GM12873 (cell line): ENCODE results near the gene PLCH1.

Experiments used
- TF ChIP-seq, protein P1 (sequence below): IDR thresholded peaks from 2 replicates; pipeline ENCODE4 v1.5.1; 2012; ENCODE audit warnings: low read depth, mild to moderate bottlenecking, moderate library complexity, low read length, control low read depth; ENCODE audit not compliant: insufficient read depth; ENCODE audit errors: missing control alignments

PLCH1 gene

DNA sequence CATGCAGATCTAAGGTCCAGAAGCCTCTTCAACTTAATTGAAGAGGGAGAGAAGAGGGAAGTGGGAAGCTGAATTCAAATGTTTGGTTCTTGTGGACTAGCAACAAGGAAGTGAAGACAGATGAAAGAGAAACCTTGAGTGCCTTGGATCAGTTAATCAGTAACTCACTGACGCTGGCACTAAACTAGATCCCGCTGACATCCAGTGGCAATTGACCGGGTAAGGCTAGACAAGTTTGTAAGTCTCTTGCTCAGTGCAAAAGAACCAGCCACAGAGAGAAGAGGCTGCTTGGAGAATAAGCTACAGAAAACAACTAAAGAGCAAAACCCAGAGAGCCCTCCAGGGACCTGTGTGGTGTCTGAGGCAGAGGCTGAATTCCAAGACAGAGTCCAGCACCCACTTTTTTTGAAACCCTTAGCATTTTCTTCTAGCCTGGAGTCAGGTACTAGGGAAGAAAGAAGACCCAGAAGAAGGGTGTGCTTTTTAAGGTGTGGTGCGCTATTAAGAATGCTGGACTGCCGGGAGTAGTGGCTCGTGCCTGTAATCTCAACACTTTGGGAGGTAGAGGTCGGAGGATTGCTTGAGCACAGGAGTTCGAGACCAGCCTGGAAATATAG lies 6.9 kb downstream of the PLCH1 start:
- TF ChIP-seq, protein P1, sequence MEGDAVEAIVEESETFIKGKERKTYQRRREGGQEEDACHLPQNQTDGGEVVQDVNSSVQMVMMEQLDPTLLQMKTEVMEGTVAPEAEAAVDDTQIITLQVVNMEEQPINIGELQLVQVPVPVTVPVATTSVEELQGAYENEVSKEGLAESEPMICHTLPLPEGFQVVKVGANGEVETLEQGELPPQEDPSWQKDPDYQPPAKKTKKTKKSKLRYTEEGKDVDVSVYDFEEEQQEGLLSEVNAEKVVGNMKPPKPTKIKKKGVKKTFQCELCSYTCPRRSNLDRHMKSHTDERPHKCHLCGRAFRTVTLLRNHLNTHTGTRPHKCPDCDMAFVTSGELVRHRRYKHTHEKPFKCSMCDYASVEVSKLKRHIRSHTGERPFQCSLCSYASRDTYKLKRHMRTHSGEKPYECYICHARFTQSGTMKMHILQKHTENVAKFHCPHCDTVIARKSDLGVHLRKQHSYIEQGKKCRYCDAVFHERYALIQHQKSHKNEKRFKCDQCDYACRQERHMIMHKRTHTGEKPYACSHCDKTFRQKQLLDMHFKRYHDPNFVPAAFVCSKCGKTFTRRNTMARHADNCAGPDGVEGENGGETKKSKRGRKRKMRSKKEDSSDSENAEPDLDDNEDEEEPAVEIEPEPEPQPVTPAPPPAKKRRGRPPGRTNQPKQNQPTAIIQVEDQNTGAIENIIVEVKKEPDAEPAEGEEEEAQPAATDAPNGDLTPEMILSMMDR, result no peak

DNA sequence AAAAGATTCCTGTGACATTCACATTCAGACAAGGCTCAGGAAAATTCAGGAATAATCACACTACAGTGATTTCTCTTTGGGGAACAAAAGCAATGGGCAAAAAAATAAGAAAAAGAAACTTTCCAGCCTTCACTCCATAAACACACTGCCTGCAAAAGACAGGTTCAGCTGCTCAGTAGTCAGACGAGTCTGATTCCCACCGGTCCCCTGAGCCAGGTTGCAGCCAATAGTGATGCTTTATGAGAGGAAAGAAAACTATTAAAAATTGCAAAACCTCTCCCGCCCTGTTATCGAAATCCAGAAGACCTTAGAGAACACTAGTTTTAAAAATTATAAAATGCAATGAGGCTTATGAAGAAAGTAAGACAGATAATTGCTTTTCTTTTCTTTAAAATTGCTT lies 8.5 kb downstream of the PLCH1 start:
- TF ChIP-seq, protein P1, result no peak

DNA sequence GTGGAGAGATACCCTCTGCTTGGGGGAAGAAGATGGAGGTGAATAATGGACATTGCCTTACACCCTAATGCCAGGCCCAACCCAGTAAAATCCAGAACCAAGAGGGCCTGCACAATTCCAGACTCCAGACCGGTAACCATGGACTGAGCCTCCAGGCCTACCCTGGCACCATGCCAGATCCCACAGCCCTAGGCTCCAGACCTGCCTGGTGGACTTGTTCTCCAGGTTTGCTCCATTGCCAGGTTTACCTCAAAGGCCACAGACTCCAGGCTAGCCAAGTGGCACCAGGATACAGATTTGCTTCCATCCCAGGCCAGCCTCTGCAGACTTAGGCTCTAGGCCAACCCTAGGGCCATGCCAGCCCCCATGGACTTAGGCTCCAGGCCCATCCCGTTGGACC lies 14.0 kb downstream of the PLCH1 start:
- TF ChIP-seq, protein P1, result no peak

DNA sequence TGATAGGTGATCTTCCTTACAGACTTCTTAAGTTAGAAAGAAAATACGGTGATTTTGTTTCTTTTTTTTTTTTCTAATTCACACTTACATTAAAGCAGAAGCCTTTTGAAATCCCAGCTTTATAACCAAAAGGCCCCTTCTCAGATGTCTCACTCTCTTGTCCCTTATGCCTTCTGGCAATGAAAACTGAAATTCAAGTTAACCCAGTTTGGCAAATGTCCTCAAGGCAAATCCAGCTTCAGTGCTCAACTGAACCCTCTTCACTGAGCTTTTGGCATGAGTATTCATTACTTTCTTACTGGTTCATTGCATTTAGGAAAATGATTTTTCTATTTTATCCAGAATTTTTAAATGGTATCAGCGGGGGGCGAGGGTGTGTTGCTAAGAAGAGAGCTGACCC lies 17.0 kb downstream of the PLCH1 start:
- TF ChIP-seq, protein P1, result no peak

DNA sequence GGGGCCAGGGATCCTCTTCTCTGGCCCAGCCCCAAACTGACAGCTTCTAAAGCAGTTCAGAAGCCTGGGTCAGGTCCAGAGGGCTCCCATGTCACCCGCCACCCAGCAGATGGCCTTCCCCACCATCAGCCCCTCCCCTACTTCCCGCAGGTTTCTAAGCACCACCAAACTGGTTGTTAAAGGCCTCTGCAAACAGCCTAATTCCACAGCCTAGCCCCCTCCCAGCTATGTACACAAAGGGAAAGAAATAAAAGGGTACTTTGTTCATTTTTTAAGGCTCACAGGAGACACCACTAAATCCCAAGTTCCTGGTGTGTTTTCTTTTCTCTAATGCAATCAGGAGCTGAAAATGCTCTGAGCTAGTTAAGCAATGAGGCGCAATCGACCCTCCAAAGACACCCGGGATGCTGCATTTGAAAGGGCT lies 30.6 kb downstream of the PLCH1 start:
- TF ChIP-seq, protein P1, result no peak

DNA sequence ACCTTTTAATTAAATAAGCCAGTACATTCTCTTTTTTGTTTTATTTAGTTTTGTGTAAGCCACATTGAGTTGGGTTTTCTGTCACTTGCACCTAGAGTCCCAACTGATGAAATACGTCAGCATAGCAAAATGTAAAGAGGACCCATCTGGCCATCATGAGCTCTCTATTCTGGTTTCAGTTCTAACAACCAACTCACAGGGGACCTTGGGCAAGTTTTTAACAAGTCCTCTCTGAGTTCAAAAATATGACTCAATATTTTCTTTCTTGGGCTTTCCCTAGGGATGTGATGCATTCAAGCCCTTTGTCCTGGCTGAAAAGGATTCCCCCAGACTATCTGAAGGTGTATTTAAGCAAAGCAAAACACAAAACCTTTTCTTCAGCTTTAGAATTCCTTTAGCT lies 32.9 kb downstream of the PLCH1 start:
- TF ChIP-seq, protein P1, result no peak

DNA sequence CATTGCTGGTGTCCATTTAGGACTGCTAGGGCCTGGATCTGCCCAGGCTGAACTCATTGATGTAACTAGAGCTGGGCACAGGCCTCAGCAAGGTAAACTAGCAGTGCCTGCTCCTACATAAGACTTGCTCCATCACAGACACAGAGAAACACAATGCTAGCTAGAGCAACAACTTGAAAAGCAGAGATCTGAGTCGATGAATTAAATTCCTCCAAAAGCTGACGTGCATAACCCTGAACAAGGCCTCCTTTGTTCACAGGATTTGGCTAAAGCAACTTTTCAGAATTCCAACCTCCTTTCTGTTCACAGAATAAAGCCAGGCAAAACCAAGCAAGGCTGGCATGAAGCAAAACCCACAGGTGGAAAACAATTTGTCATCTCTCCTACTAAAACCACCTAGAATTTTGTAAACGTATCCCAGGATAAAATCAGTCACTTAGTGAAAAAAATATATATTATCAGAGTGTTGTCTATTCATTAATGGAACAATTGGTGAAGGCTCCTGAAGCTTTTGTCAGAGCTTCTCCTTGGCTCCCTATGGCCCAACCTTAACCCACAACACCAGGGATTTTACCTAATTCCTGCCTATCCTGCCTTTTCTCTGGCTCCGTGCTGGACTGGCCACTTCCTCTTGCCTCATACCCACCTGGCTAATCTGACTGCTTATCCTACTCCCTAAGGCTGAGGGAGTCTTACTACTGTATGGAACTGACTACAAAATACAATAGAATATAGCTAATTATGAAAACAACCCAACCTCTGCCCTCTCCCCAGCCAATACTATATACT lies 39.9 kb downstream of the PLCH1 start:
- TF ChIP-seq, protein P1, result no peak
